SW480 (cell line): ENCODE data around the gene DCTN1.
A peak's percentile ranks its signal among the peaks of the same experiment; 100 is the strongest.

Experiments
- DNase-seq: peaks from one replicate; pipeline ENCODE4 v3.0.0-alpha.2; 2016; ENCODE audit warnings: low spot score

DCTN1 gene

DNA sequence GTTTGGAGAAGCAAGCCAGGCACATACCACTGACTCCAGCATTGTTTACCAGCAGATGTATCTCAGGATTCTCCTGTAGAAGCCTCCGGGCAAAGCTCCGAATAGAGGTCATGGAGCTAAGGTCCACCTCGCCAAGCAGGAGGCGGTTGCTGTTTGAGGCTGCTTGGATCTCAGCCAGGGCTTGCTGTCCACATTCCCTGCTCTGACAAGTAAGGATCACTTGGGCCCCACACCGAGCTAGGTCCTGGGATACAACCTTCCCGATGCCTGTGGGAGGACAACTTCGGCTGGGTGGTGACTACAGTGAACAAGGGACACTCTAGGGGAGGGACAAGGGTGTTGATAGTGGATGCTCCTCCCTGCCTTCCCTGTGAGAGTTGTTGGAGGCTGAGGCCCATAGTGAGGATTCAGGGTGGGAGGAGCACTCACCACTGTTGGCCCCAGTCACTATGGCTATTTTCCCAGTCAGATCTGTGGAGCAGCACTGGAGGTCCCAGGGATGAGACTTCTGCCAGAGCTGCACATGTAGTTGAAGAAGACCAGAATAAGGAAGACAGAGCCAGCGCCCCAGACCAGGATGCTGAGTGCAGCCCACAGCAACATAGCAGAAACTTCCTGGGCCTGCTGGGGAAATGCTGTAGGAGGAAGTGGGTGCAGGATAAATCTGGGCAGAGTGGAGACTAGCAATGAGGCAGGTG is 33.0 kb upstream of the DCTN1 start:
- DNase-seq: no peak

DNA sequence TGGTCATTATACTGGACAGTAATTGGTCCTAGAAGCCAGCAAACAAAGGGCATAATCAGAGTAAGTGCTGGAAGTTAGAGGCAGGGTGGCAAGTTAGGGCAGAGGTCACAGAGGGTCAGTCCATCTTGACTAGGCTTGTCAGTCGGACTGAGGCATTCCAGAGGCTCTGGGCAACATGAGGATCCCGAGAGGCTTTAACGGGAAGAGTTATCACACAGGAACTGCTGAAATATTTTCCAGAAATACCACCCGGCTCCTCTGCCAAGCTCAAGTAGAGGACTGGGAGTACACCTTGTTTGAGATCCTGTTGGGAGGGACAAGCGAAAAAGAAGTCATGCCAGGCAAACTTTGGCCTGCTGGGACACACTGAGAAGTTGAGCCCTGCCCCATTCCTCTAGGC is 27.6 kb upstream of the DCTN1 start:
- DNase-seq: no peak

DNA sequence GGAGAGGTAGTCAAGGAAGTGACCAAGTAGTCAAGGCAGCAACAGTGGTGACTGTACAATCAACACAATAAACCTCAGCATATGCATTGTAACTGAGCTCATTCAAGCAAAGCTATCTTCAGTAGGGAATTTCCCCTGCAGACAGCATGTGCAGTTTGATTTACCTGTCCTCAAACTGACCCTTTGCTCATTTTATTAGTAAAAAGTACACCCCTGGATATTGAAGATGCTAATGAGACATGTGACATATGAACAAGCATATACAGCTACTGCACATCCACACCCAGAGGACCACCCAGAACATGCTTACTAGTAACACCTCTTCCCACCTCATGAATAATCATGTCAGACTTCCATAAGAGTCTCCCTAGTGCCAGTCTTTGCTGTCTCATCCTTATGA is 25.9 kb upstream of the DCTN1 start:
- no peak for DNase-seq

DNA sequence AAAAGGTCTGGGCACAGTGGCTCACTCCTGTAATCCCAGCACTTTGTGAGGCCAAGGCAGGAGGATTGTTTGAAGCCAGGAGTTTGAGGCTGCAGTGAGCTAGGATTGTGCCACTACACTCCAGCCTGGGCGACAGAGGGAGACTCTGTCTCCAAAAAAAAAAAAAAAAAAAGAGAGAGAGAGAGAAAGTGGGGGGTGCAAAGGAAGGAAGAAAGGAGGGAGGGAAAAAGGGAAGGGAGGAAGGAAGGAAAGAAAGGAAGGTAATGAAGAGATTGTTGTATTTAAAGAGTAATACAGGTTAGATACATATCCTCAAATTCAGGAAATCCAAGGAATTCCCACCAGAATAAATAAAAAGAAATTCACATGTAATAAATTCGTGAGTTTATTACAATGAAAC is 21.8 kb upstream of the DCTN1 start:
- no peak for DNase-seq

DNA sequence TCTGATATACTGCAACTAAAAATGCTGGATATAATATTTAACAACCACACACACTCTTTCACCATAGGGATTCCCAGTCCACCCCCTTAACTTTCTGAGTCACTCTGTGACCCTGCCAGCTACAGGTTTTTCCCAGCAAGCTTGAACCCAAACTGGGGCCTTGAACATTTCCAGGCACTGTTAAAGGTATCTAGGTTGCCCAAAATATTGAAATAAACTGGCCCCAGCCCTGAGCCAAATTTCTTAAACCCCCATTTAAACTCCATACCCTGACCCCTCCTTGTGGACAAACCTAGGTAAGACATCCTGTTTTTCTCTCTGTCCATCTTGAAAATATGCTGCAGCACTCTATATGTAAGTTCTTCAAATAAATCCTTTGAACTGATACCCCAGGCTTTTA is 19.7 kb upstream of the DCTN1 start:
- DNase-seq: peak; percentile 39

DNA sequence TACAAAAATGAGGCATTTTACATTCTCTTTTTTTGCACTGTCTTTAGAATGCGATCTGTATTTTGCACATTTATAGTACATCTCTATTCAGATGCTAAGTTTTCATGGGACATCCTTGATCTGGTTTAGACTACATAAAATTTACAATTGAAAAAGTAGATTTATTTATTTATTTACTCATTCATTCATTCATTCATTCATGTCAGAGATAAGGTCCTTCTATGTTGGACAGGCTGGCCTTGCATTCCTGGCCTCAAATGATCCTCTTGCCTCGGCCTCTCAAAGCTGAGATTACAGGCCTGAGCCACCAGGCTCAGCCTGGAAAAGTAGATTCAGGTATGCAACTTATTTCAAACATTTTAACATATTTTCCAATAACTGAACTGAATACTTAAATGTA is 16.0 kb upstream of the DCTN1 start:
- DNase-seq: no peak

DNA sequence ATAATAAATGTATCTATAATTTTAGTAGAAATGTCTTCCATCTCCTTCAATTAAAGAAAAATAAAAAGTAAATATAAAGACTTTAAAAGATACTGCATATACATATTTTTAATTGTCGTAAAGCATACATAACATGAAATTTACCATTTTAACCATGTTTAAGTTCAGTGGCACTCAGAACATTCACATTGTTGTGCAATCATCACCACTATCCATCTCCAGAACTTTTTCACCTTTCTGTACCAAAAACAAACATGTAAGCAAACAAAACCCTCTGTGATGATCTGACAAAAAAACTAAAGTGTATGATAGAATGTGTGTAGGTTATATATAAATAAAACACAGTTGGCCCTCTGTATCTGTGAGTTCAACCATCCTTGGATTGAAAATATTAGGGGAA is 13.4 kb upstream of the DCTN1 start:
- DNase-seq: no peak

DNA sequence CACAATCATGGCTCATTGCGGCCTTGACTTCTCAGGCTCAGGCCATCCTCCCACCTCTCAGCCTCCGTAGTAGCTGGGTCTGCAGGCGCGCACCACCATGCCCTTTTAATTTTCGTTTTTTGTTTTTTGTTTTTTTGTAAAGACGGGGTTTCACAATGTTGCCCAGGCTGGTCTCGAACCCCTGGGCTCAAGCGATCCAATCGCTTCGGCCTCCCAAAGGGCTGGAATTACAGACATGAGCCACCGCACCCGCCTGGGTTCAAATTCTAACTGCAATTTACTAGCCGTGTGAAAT is 12.3 kb upstream of the DCTN1 start:
- no peak for DNase-seq

DNA sequence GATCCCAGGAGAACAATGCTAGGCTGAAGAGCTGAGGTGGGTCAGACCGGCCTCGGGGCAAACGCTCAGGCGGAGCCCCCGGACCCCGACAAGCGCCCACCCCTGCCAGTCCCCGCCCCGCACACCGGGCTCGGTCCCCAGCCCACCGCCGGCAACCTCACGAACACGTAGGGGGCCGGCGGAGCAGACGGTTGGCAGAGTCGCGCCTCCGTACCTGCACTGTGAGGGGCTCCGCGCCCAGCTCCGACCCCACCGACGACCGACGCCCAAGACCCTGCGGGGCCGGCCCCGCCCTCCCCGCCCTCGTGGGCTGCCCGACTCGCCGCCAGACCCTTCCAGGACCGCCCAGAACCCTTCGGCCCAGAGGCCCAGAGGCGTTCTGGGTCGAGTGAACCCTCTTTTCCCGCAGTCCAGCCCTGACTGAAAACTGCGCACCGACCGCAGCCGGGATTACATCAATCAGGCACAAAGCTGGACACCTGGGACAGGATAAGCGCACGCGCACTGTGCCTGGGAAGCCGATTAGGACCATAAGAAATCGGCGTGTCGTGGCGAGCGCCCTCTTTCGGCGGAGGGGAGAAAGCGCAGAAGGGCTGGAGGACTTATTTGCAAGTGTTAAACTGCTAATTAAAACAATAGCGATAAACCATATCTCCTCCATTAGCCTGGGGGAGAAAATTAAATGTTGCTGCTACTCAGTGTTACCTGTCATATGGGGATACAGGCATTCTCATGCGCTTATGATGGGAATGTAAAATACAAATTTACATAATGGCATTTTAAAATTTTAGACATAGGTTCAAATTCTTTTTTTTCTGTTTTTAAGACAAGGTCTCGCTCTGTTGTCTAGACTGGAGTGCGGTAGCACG is 11.7 kb upstream of the DCTN1 start:
- DNase-seq: peak; percentile 92

DNA sequence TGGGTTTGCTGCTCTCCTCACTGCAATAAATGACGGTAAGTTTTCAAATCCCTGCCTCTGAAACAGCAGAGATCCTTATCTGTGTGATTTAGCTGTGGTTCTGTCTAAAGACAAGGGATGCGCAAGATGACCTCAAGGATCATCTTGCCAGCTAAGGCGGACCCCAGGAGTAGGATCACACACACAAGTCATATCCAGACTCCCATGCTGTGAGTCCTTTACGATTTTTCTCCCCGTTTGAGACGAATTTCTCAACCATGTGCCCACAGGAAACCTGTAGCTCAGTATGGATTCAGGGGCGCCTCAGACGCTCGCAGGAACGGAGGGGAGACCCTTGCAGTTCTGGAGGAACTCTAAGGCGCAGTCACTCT is 11.1 kb upstream of the DCTN1 start:
- peak; percentile 29 for DNase-seq

DNA sequence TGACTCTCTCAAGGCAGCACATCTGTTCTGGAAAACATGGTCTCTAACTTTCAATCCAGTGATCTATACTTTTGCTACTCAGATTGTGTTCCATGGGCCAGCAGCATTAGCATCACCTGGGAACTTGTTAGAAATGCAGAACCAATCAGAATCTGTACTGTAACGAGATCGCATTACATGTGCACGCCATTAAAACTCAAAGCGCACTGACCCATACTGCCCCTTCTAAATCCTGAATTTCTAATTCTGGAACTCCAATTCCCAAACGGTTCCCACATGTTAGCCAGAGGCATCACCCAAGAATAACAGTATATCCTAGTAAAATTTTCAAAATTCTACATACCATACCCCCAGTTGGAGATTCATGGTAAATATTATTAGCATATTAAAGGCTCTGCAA is 10.5 kb upstream of the DCTN1 start:
- no peak for DNase-seq

DNA sequence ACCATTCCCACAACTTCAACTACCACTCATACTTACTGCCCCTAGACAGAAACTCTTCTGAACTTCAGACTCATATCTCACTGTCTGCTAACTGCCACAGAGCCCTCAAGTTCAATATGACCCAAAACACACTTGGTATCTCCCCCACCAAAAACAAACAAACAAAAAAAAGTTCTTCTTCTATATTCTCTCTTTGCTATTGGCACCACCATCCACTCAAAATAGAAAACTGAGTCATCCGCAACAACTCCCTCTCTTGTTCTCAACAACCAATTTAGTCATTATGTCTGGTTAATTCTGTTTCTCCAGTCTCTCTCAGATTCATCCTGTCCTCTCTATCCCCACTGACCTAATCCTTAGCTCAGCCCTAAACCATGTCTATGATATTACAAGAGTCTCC is 7.2 kb upstream of the DCTN1 start:
- no peak for DNase-seq

DNA sequence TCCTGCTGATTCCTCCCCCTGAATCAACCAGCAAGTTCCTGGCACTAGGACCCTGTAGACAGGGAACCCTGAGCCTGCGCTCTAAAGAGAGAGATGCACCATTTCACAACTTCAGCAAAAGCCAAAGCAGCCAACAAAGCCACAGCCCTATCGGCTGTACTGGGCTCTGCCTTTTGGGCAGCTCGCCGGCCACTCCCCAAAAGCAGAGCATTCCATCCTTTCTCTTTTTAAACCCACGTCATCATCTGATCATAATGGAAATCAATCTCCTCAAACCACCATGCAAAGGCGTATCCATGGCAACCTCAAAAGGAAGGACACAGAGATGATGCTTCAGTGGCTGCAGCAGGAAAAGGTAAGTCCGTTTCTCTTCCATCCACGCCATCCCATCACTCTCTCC is 5.3 kb upstream of the DCTN1 start:
- DNase-seq: no peak

DNA sequence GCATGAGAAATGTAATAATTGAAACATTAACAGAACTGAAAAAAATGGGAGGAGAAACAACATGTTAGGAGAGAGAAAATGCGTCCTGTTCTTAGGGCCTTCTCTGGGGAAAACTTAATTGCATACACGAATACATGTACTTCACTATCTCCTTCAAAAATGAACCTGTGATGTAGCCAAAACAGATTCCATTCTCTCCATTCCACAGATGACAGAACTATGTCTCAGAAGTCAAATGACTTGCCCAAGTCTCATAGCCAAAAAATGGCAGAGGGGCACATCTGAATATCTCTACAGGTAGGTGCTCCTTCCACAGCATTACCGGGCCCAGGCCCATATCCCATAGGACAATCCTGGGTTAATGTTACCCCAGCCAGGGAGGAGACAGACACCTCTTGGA is 3.9 kb upstream of the DCTN1 start:
- DNase-seq: no peak

DNA sequence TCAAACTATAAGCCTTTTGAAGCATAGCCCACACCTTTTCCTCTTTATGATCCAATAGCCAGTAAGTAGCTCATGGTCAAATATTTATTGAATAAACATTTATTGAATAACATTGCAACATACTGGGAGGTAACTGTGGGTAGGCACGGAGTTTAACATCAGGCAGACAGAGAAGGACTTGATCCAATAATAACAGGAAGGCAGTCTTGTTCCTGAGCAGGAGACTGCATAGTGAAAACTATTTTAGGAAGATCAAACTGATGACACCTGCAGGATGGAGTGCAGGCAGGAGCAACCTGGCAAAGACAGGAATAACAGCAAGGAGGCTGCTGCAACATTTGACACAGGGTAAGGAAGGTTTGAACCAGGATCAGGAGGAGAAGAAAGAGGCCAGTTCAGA is 3.1 kb upstream of the DCTN1 start:
- DNase-seq: no peak

DNA sequence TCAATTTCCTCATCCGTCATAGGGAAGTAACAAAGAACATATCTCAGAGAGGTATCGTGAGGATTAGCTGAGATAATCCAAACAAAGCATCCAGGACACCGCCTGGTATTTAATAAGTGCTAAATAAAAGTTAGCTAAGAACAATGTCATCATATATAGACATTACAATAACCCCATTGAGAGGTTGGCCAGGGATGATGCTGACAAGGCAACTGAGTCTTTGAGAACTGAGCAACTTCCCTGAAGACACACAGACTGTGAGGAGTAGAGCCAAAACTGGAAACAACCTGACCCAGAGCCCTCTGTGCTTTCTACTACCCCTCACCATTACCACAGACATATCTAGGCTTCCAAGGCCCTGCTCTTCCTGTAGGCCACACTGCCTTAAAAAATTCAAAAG is 1.6 kb upstream of the DCTN1 start:
- no peak for DNase-seq

DNA sequence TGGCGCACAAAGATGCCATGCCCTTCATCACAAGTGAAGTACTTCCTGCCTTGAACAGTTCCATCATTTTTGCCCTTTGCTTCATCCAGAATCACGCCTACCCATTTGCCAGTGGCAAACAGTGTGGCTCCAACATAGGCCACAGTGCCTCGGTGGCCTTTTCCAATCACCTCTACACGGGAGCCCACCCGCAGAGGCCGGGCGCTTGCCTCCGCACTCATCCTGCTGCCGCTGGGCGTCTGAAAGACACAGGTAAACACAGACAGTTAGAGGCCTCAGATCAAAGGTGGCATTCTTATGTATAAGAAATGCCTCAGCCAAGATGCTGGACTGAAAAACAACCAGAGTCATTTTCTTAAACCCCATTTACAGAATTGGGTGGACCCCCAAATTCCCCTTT is 2.1 kb downstream of the DCTN1 start:
- DNase-seq: no peak

DNA sequence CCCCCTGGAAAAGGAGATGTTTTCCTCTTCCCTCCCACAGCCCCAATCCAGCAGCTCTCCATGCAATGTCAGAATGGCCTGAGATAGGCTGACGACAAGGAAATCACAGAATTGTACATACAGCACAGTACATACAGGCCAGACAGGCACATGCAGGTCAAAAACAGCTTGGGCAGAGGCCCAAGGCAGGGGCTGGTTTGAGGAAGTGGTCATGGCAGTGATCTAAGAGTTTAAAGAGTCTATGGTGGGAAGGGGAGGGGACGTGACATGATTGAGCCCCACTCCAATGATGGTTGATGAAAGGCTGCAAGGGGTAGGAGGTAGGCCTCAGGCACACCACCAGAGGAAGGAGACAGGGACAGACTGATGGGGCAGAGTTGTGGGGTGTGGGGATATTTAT is 4.3 kb downstream of the DCTN1 start:
- no peak for DNase-seq

DNA sequence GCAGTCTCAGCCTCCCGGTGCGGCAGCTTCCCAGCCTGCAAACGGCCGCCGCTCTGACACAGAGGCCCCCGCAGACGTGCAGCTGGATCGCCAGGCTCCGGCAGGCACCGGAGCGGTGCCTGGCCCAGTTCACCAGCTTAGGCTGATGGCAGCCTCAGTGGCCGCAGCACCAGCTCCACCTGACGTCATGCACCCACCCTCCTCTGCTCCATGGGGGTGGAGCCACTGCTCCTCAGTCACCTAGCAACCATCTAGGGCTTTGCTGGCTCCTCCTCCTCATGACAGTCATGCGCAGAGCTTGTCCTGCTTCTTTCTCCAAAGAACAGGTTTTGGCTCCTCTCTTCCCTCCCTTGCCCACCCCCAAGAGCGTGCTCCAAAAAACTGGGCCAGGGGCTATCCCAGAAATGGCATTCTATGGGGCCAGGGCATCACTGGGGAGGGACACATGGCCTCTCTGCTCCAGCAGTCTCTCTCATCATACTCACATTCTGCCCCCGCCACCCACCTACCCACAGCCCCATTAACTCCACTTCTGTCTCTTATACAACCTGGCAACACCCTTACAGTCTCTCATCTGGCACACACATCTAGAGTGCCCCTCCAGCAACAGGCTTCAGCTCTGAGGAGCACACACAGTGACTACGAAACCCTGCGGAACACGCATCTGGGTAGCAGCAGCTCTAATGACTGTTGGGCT is 5.5 kb downstream of the DCTN1 start:
- no peak for DNase-seq

DNA sequence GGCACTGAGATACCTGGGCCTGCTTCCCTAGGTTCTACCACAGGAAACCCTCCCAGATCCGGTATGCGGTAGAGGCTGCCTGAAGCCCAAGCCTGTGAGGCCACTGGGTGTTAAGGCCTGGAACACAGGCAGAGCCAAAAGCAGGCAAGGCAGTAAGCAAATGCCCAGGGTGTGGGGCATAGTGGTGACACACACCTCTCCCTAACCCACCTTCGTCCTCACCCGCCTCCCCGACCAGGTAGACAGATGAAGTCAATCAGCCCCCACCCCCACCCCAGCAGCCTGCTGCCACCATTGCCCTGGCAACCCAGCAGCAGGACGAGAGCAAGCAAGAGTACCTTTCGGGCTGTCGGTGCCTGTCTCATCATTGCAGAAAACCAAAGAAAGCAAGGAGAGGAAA is 6.1 kb downstream of the DCTN1 start:
- no peak for DNase-seq

DNA sequence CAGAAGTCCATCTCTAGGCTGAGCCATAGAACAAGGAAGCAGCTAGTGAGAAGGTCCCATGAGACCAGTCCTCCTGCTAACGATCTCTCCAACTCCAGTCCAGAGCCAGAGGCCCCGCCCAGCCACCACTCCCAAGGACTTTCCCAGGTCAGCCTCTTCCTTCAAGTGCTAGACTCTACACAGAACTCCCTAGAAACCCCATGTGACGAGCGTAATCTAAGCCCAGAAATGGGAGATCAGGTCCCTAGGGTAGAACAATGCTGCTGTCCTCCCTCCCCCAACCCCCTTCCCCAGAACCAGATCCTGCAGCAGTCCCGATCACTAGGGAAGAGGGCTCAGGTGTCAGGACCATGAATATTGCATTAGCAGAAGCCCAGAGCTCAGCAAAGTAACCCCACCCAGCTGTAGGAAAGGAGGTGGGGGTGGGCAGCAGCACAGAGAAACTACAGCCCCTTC is 6.9 kb downstream of the DCTN1 start:
- no peak for DNase-seq

DNA sequence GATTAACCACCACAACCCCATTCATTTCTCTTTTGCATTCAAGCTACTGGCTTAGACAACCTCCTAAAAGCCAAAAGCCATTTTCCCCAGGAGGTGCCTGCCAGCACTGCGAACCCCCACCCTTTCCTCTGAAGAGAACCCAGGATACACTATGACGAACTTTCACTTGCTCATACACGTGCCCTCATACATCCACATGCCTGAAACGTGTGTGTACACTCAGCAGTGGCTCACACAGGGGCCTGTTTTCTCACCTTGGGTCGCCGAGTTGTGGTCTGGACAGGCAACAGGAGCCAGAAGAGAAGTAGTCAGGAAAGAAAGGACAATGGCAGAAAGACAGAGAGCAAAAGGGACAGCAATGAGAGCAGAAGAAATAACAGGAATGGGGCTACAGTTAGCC is 7.4 kb downstream of the DCTN1 start:
- no peak for DNase-seq

DNA sequence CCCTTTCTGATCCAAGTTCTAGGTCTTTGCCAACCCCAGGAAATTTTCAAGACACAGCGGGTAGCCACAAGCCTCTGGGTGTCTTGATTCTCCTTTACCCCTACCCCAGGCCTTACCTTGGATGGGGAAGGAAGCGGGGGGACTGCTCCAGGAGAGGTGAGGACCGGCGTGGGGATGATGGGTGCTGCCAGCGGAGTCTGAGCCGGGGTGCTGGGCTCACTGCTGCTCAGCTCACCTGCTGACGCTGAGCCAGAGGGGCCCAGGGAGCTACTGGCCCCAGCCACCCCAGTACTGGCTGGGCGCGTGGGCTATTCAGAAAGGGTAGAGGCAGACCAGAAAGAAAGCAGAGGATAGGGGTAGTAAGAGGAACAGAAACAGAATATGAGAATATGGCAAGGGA is 8.7 kb downstream of the DCTN1 start:
- no peak for DNase-seq
